ENCODE data around the gene CCDC8.
"Not testable (repeated sequence)": the region's sequence is repeated elsewhere in the genome, so short reads cannot be mapped to it uniquely, and the experiment has no call there.

The CCDC8 gene

GRCh38 chr19:46427518-46428045, 14.2 kb upstream of the CCDC8 start:
- no peak for DNase-seq

- peak; percentile 86 for DNase-seq
Measured at GRCh38 chr19:46426506-46427162, 13.3 kb upstream of the CCDC8 start.

- DNase-seq = no peak
Measured at GRCh38 chr19:46426035-46426505, 12.7 kb upstream of the CCDC8 start.

GRCh38 chr19:46423188-46423587, 9.8 kb upstream of the CCDC8 start:
- DNase-seq = no peak

- no peak for DNase-seq
Measured at GRCh38 chr19:46422344-46422743, 9.0 kb upstream of the CCDC8 start.

GRCh38 chr19:46420056-46420455, 6.7 kb upstream of the CCDC8 start:
- no peak for DNase-seq

GRCh38 chr19:46415804-46416709, 2.7 kb upstream of the CCDC8 start:
- peak; percentile 83 for DNase-seq

GRCh38 chr19:46414899-46415298, 1.5 kb upstream of the CCDC8 start:
- not testable (repeated sequence) for DNase-seq

- no peak for DNase-seq
Measured at GRCh38 chr19:46412650-46413261, 608 bp downstream of the CCDC8 start.

GRCh38 chr19:46411925-46412649, 1.3 kb downstream of the CCDC8 start:
- DNase-seq = no peak

- no peak for DNase-seq
Measured at GRCh38 chr19:46411088-46411924, 2.1 kb downstream of the CCDC8 start.

GRCh38 chr19:46410205-46411087, 2.9 kb downstream of the CCDC8 start:
- no peak for DNase-seq

- DNase-seq = no peak
Measured at GRCh38 chr19:46409191-46409590, 4.2 kb downstream of the CCDC8 start.

GRCh38 chr19:46408664-46409039, 4.7 kb downstream of the CCDC8 start:
- no peak for DNase-seq

- no peak for DNase-seq
Measured at GRCh38 chr19:46407856-46408663, 5.3 kb downstream of the CCDC8 start.

GRCh38 chr19:46406976-46407375, 6.4 kb downstream of the CCDC8 start:
- DNase-seq = no peak

GRCh38 chr19:46404753-46405468, 8.5 kb downstream of the CCDC8 start:
- no peak for DNase-seq

GRCh38 chr19:46404055-46404752, 9.2 kb downstream of the CCDC8 start:
- no peak for DNase-seq

- no peak for DNase-seq
Measured at GRCh38 chr19:46402725-46403124, 10.6 kb downstream of the CCDC8 start.
